Measurements from ENCODE around the gene ALS2. TPM values are rescaled to one million over a fixed set of nuclear protein-coding genes. Genes with fewer than 3 reads are reported as not detected.
"Not testable (repeated sequence)": the region's sequence is repeated elsewhere in the genome, so short reads cannot be mapped to it uniquely, and the experiment has no call there.

ALS2 gene
- total and polyA plus RNA-seq, 4 donors = 8.2 to 35.3 (median 15.0) TPM

DNA sequence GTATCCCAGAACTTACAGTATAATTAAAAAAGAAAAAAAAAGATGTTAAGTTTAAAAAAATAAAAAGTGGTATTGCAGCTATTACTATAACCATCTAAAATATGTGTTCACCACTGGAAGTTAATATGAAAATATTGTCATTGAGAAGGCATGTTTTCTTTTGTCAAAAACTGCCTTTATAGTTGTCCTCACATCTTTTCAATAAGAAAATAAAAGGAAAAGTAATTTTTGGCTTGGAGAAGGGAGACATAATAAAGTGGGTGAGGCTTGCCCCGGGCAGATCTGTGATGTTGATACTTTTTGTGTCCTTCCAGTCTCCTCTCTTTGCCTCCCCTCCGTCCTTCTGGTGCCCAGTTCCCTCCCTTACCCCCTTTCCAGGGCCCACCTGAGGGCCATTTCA, 107.2 kb downstream of the ALS2 start:
- Histone ChIP-seq H3K9ac (ENCODE audit: low read depth in 1 of 2, low read length in 2 of 2) (no peak overlapping the region), H3K27me3 (ENCODE audit: control insufficient read depth in 4 of 4, insufficient read depth in 4 of 4, low read length in 3 of 4) (no peaks in the 10 kb centered on the region), H3K36me3 (ENCODE audit: control insufficient read depth in 4 of 4, insufficient read depth in 3 of 4, low read depth in 1 of 4, low read length in 3 of 4) (no peaks in the 10 kb centered on the region), H3K27ac (ENCODE audit: low read depth in 1 of 2, low read length in 2 of 2) (no peak overlapping the region), H3K4me3 (ENCODE audit: low read depth in 1 of 3, low read length in 3 of 3) (no peak overlapping the region), H3K4me1 (ENCODE audit: control insufficient read depth in 4 of 4, insufficient read depth in 4 of 4, low read length in 3 of 4) (no peaks in the 10 kb centered on the region), H3K9me3 (ENCODE audit: control insufficient read depth in 4 of 4, low read length in 3 of 4) (no peaks in the 10 kb centered on the region)
- 85% methylated on average over 2 of the region's 2 CpGs for WGBS
- TF ChIP-seq, protein P1, sequence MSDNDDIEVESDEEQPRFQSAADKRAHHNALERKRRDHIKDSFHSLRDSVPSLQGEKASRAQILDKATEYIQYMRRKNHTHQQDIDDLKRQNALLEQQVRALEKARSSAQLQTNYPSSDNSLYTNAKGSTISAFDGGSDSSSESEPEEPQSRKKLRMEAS (IDR thresholded peaks at IDR 0.05) = no peak
- no peak for TF ChIP-seq RXRA (IDR thresholded peaks at IDR 0.05)
- no peak for TF ChIP-seq HNF4A (conservative IDR thresholded peaks at IDR 0.05)
- no peak for TF ChIP-seq HNF4G (IDR thresholded peaks at IDR 0.05)
- TF ChIP-seq RAD21 (IDR thresholded peaks at IDR 0.05) = no peak
- TF ChIP-seq SP1 (IDR thresholded peaks at IDR 0.05) = no peak
- TF ChIP-seq JUND (IDR thresholded peaks at IDR 0.05) = no peak
- TF ChIP-seq REST (IDR thresholded peaks at IDR 0.05) = no peak
- TF ChIP-seq CTCF (IDR thresholded peaks at IDR 0.05; ENCODE audit: low read depth, low read length, missing input control) = no peak
- no peak for TF ChIP-seq EGR1 (IDR thresholded peaks at IDR 0.05; ENCODE audit: low read depth in 2 of 2)
- TF ChIP-seq, protein P2, sequence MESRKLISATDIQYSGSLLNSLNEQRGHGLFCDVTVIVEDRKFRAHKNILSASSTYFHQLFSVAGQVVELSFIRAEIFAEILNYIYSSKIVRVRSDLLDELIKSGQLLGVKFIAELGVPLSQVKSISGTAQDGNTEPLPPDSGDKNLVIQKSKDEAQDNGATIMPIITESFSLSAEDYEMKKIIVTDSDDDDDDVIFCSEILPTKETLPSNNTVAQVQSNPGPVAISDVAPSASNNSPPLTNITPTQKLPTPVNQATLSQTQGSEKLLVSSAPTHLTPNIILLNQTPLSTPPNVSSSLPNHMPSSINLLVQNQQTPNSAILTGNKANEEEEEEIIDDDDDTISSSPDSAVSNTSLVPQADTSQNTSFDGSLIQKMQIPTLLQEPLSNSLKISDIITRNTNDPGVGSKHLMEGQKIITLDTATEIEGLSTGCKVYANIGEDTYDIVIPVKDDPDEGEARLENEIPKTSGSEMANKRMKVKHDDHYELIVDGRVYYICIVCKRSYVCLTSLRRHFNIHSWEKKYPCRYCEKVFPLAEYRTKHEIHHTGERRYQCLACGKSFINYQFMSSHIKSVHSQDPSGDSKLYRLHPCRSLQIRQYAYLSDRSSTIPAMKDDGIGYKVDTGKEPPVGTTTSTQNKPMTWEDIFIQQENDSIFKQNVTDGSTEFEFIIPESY (IDR thresholded peaks at IDR 0.05) = no peak
- TF ChIP-seq GABPA (IDR thresholded peaks at IDR 0.05 in 1 of 2, conservative IDR thresholded peaks at IDR 0.05 in 1 of 2) = no peak
- TF ChIP-seq NR2F2 (IDR thresholded peaks at IDR 0.05) = no peak
- TF ChIP-seq, protein P3, sequence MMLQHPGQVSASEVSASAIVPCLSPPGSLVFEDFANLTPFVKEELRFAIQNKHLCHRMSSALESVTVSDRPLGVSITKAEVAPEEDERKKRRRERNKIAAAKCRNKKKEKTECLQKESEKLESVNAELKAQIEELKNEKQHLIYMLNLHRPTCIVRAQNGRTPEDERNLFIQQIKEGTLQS (IDR thresholded peaks at IDR 0.05) = no peak
- no peak for TF ChIP-seq FOXA2 (IDR thresholded peaks at IDR 0.05)
- no peak for TF ChIP-seq TAF1 (conservative IDR thresholded peaks at IDR 0.05)
- no peak for TF ChIP-seq YY1 (IDR thresholded peaks at IDR 0.05)
- TF ChIP-seq FOXA1 (IDR thresholded peaks at IDR 0.05) = no peak
- DNase-seq (ENCODE audit: low spot score) = no peak

DNA sequence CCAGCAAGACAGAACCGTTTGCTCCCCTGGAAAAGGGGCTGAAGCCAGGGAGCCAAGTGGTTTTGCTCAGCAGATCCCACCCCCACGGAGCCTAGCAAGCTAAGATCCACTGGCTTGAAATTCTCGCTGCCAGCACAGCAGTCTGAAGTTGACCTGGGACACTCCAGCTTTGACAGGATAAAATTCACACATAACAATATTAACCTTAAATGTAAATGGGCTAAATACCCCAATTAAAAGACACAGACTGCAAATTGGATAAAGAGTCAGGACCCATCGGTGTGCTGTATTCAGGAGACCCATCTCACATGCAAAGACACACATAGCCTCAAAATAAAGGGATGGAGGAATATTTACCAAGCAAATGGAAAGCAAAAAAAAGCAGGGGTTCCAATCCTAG, 109.5 kb downstream of the ALS2 start:
- not testable (repeated sequence) for H3K4me1 ChIP-seq (ENCODE audit: control insufficient read depth in 4 of 4, insufficient read depth in 4 of 4, low read length in 3 of 4)

More for the DNA sequence above, 109.5 kb downstream of the ALS2 start:
- H3K27me3 ChIP-seq (ENCODE audit: control insufficient read depth in 4 of 4, insufficient read depth in 4 of 4, low read length in 3 of 4); H3K9me3 ChIP-seq (ENCODE audit: control insufficient read depth in 4 of 4, low read length in 3 of 4); H3K27ac ChIP-seq (ENCODE audit: low read depth in 1 of 2, low read length in 2 of 2); H3K36me3 ChIP-seq (ENCODE audit: control insufficient read depth in 4 of 4, insufficient read depth in 3 of 4, low read depth in 1 of 4, low read length in 3 of 4); H3K4me3 ChIP-seq (ENCODE audit: low read depth in 1 of 3, low read length in 3 of 3); H3K9ac ChIP-seq (ENCODE audit: low read depth in 1 of 2, low read length in 2 of 2); DNase-seq (ENCODE audit: low spot score): not testable (repeated sequence)
- WGBS = 61% methylated on average over 4 of the region's 4 CpGs
